Muscle of arm (tissue), 14 donors: ENCODE data around the gene LSG1. TPM values are rescaled to one million over a fixed set of nuclear protein-coding genes. Genes with fewer than 3 reads are reported as not detected.

ENCODE experiments used
- DNase-seq: peaks from one replicate; pipeline ENCODE4 v3.0.0-alpha.2; 2013
- long read RNA-seq, 11 donors: transcript quantifications; one replicate each; lab custom pipeline, GENCODE V29; 2026
- polyA plus RNA-seq, 12 donors: library from polyadenylated mRNA; unstranded; fragments of 120-200 nt; gene quantifications; one replicate each; pipeline ENCODE4 v1.2.1, GENCODE V29; 2013; ENCODE audit not compliant: insufficient read length in 12 of 12

Gene LSG1
- polyA plus RNA-seq, result 10 to 100 TPM in 11 of 12 donors, not detected in 1; 23.2 to 40.6 (median 27.5) TPM
- long read RNA-seq, donor 1, partial matches to known transcripts, result 0 of 4 reads
- long read RNA-seq, donor 1, other reads (novel, unspliced or antisense), result 0 of 4 reads
- long read RNA-seq, donor 2, transcript LSG1-201 (14 exons, 3,572 nt), result major isoform, 9 of 9 reads
- long read RNA-seq, donor 2, partial matches to known transcripts, result 0 of 9 reads
- long read RNA-seq, donor 2, other reads (novel, unspliced or antisense), result 0 of 9 reads
- long read RNA-seq, donor 3, partial matches to known transcripts, result 0 of 2 reads
- long read RNA-seq, donor 3, other reads (novel, unspliced or antisense), result 0 of 2 reads
- long read RNA-seq, donor 4, partial matches to known transcripts, result 0 of 1 reads
- long read RNA-seq, donor 4, other reads (novel, unspliced or antisense), result 0 of 1 reads
- long read RNA-seq, donor 5, partial matches to known transcripts, result 0 of 9 reads
- long read RNA-seq, donor 5, other reads (novel, unspliced or antisense), result 0 of 9 reads
- long read RNA-seq, donor 6, partial matches to known transcripts, result 7 of 10 reads
- long read RNA-seq, donor 6, other reads (novel, unspliced or antisense), result 0 of 10 reads
- long read RNA-seq, donor 7, partial matches to known transcripts, result 0 of 2 reads
- long read RNA-seq, donor 7, other reads (novel, unspliced or antisense), result 0 of 2 reads
- long read RNA-seq, donor 8, partial matches to known transcripts, result 0 of 4 reads
- long read RNA-seq, donor 8, other reads (novel, unspliced or antisense), result 0 of 4 reads
- long read RNA-seq, donor 9, partial matches to known transcripts, result 0 of 4 reads
- long read RNA-seq, donor 9, other reads (novel, unspliced or antisense), result 0 of 4 reads
- long read RNA-seq, donor 10, transcript LSG1-201 (14 exons, 3,572 nt), result major isoform, 5 of 5 reads
- long read RNA-seq, donor 10, partial matches to known transcripts, result 0 of 5 reads
- long read RNA-seq, donor 10, other reads (novel, unspliced or antisense), result 0 of 5 reads
- long read RNA-seq, donor 11, partial matches to known transcripts, result 0 of 5 reads
- long read RNA-seq, donor 11, other reads (novel, unspliced or antisense), result 0 of 5 reads

DNA sequence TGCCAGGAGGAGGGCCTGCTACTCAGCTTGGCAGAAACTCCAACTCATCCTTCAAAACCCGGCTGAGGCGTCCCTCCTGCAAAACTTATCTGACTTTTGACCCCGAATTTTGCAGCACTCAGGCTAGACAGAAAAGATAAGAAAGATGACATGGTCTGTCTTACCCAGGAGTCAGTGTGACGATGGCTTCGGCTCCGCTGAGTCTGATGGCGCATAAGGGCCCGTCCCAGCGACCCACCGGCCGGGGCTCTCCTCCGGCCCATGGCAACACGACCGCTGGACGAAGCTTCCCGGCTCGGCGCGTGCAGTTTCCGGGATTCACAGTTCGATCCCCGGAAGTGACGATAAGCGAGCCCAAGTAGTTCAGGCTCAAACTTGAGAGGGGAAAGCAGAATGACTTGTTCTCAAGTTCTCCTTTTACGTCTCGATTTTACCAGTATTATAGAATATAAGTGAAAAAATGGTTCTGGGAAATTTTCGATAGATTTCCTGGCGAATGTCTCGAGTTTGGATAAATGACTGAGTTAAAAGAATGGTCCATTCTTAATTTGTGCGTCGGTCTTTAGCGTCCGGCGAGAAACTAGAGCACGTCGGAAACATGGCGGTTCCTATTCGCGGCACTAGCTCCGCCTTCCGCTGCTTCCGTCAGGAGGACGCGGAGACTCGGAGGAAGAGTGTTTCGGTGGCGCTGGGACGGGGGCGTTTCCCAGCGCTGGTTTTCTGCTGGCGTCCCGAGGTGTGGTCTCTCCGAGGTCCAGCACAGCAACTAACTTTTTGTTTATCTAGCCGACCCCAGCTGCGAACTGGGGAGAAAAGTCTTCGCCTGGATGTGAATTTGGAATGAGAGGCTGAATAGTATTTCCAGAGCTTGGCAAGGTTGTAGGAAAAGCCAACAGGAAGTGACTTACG lies at the start of gene LSG1:
LSG1 (minus strand) TSS at position 292 of the 909 bp plus-strand sequence; CDS start at position 263, 29 bp downstream.
- DNase-seq, result peak; percentile 98

DNA sequence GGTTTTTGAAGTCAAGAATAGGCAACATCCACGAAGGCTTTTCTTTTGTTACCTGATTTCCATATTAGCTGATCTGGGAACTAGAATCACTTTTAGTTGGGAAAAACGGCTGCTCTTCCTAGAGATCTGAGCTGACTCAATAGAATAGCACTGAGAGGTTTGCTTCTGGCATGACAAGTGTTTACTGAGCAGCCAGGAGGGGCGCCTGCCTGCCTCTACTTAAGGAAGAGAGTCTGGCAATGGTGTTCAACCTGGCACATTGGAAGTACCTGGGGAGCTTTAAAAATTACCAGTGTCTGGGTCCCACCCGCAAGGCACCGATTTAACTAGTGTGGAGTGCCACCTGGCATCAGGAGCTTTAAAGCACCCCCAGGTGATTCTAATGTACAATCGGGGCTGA lies 48.1 kb upstream of the LSG1 start:
- no peak for DNase-seq

DNA sequence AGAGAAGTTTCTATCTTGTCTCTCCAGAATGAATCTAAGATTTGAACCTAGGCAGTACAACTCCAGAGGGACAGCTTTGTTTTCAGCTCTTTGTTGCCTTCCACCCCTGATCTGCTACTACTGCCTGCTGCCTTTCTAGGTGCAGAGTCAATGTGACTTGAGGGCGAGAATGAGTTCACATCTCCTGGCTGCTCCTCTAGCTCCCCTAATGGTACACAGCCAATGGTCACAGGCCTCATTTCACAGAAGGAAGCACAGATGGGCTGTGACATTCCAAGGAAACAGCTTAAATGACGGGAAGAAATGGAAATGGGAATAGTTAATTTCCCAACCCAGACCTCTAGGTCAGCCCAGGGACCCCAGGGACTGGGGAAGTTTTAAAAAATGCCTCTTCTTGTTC lies 46.1 kb upstream of the LSG1 start:
- no peak for DNase-seq

GRCh38 chr3:194715022-194715800 lies 43.2 kb upstream of the LSG1 start:
- no peak for DNase-seq

- no peak for DNase-seq
These were observed 42.6 kb upstream of the LSG1 start for GRCh38 chr3:194714564-194714963.

GRCh38 chr3:194714137-194714455 lies 42.1 kb upstream of the LSG1 start:
- no peak for DNase-seq

DNA sequence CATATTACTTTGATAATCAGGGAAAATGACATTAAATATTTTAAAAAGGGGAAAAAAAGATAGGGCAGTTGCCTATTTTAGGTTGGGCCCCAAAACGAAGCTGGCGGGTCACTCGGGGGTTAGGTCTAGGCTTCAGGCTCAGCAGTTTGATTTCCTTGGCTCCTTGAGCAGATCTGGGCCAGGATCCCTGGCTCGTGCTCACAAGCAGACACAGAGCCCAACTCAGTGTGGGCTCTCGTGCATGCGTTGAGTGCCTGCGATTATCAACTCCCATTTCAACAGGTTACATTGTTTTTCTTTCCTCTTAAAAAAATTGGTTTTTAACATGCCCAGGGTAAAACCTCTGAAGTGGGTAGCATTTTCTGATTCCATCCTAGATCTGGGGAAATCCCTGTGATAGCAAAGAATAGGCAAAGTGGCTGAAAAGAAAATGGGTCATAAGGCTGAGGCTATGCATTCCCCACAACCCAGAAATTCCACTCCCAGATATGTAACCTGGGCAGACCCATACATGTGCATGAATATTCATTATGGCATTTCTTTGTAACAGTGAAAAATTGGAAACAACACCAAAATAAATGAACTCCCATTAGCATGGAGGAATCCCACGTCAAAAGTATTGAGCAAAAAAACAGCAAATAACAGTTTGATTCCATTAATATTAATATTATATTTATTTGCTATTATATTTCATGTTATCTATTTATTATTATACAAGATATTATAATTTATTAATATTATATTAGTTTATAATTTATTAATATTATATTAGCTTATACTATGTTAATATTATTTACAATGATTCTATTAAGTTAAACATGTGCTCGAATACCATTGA lies 41.5 kb upstream of the LSG1 start:
- DNase-seq, result no peak

GRCh38 chr3:194711913-194712312 lies 39.9 kb upstream of the LSG1 start:
- no peak for DNase-seq

- DNase-seq, result no peak
These were observed 39.3 kb upstream of the LSG1 start for GRCh38 chr3:194711286-194711685.

- DNase-seq, result no peak
These were observed 35.2 kb upstream of the LSG1 start for GRCh38 chr3:194707147-194707540.

GRCh38 chr3:194705761-194706160 lies 33.8 kb upstream of the LSG1 start:
- no peak for DNase-seq

DNA sequence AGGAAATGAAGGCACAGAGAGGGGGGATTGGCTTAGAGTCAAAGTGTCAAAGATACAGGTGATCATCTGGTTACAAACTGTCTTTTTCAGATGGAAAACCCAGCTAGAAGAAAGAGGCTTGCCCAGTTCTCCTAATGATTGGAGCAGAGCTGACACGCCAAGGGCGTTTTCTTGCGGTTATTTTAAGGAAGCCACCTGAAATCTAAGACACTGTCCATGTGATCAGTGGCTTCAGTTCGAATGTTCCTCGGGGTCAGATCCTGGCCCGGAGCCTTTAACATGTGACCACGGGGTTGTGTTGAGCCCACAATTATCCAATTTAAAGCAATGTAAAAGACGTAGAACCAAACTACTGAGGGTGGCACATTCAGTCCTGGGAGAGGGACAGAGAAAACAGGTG lies 33.2 kb upstream of the LSG1 start:
- no peak for DNase-seq

GRCh38 chr3:194702545-194702944 lies 30.6 kb upstream of the LSG1 start:
- DNase-seq, result no peak

- no peak for DNase-seq
These were observed 24.7 kb upstream of the LSG1 start for GRCh38 chr3:194696702-194697101.

GRCh38 chr3:194691481-194692283 lies 19.7 kb upstream of the LSG1 start:
- DNase-seq, result peak; percentile 42

GRCh38 chr3:194690501-194691372 lies 18.7 kb upstream of the LSG1 start:
- no peak for DNase-seq

- DNase-seq, result peak; percentile 65
These were observed 17.5 kb upstream of the LSG1 start for GRCh38 chr3:194689493-194689944.

DNA sequence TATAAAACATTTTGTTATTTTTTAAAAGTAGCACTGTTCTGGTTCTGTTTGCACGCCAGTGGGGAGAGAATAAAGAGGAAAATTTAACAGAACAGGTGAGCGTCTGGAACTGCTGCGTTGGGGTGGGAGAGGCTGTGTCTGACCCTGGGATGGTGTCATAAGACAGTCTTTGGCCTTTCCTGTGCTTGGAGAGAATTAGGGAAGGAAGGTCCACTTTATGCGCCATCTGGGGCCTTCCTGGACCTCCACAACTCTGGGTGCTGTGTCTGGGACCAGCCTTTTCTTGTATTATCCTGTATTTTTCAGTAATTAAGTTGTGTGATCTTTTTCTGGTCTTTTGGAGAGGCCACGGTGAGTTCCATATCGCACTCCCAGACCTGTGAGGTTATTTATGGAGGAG lies 17.0 kb upstream of the LSG1 start:
- DNase-seq, result no peak
